Endothelial cell of umbilical vein (primary cell): ENCODE measurements around the gene KCNH2. TPM values are rescaled to one million over a fixed set of nuclear protein-coding genes. Genes with fewer than 3 reads are reported as not detected.

ENCODE experiments used
- BruUV-seq: library from RNA; stranded (reverse); fragments of 400-500 nt; replicated peaks from 2 replicates; lab custom pipeline; 2021; lab: Mats Ljungman, UMichigan
- CTCF ChIA-PET: fragments of 300-600, 350-600 bp; sonication (Branson Sonifier 250); formaldehyde crosslinking; loops from one replicate; lab custom pipeline; 2021; ENCODE audit warnings: antibody characterized with exemption, inconsistent platforms; lab: Charles Lee
- POLR2A ChIA-PET: fragments of 300-600, 350-600 bp; sonication (Branson Sonifier 250); formaldehyde crosslinking; loops from one replicate; lab custom pipeline; 2021; ENCODE audit warnings: antibody characterized with exemption, inconsistent platforms; lab: Charles Lee
- DNase-seq: peaks from one replicate; pipeline ENCODE4 v3.0.0-alpha.2; 2011; ENCODE audit warnings: low read depth, low spot score
- FAIRE-seq: peaks from 2 replicates; lab custom pipeline; 2011; peaks lifted over from hg19 to GRCh38; lab: Jason Lieb, UNC
- H2AFZ ChIP-seq: 2 replicates; pipeline ENCODE4 v1.6.0; 2012; ENCODE audit warnings: low read depth, low read length, control low read depth, inconsistent platforms
- H3K27ac ChIP-seq: 2 replicates; pipeline ENCODE4 v1.5.1; 2011; ENCODE audit warnings: low read depth, mild to moderate bottlenecking, control low read depth, low read length, moderate library complexity; ENCODE audit not compliant: insufficient read depth
- H3K27me3 ChIP-seq, 2 experiments: 2 replicates each; pipeline versions ENCODE4 v1.6.0 to v1.6.1; 2011; ENCODE audit warnings: low read length in 2 of 2, mixed read lengths in 1 of 2; ENCODE audit not compliant: control insufficient read depth in 2 of 2, insufficient read depth in 2 of 2
- H3K36me3 ChIP-seq, 2 experiments: 2 replicates in 1 of 2; 3 replicates in 1 of 2; pipeline ENCODE4 v1.5.1; 2011; ENCODE audit warnings: low read length in 2 of 2, mild to moderate bottlenecking in 1 of 2, moderate library complexity in 1 of 2; ENCODE audit not compliant: control insufficient read depth in 2 of 2, insufficient read depth in 2 of 2; ENCODE audit errors: extremely low read depth in 1 of 2
- H3K4me1 ChIP-seq: 3 replicates; pipeline ENCODE4 v1.5.1; 2011; ENCODE audit warnings: mild to moderate bottlenecking, low read length; ENCODE audit not compliant: control insufficient read depth, insufficient read depth; ENCODE audit errors: extremely low read depth
- H3K4me2 ChIP-seq: 2 replicates; pipeline ENCODE4 v1.6.1; 2011; ENCODE audit warnings: low read length, control low read depth, mixed read lengths; ENCODE audit not compliant: insufficient read depth
- H3K4me3 ChIP-seq, 3 experiments: fragments of 200-600 bp in 1 of 3; sonication (generic), shearing (Covaris generic) in 1 of 3; replicated peaks in 1 of 3; 2 replicates each; pipeline ENCODE4 v1.5.1; 2011 to 2016; ENCODE audit warnings: control low read depth in 3 of 3, low read length in 3 of 3, mild to moderate bottlenecking in 2 of 3, inconsistent platforms in 1 of 3, low read depth in 1 of 3, moderate library complexity in 1 of 3; ENCODE audit not compliant: insufficient read depth in 1 of 3
- H3K79me2 ChIP-seq: 2 replicates; pipeline ENCODE4 v1.6.0; 2012; ENCODE audit warnings: low read length, inconsistent platforms; ENCODE audit not compliant: control insufficient read depth, insufficient read depth
- H3K9ac ChIP-seq: replicated peaks from 2 replicates; pipeline ENCODE3; 2011; ENCODE audit warnings: low read length, control low read depth; ENCODE audit not compliant: insufficient read depth; ENCODE audit errors: extremely low read depth
- H3K9me1 ChIP-seq: replicated peaks from 3 replicates; pipeline ENCODE4 v1.6.0; 2011; ENCODE audit warnings: mild to moderate bottlenecking, low read length; ENCODE audit not compliant: control insufficient read depth, insufficient read depth; ENCODE audit errors: extremely low read depth
- H3K9me3 ChIP-seq: replicated peaks from 2 replicates; pipeline ENCODE4 v1.5.1; 2012; ENCODE audit warnings: low read length, inconsistent platforms; ENCODE audit not compliant: control insufficient read depth, insufficient read depth
- H4K20me1 ChIP-seq: replicated peaks from 2 replicates; pipeline ENCODE3; 2011; ENCODE audit warnings: mild to moderate bottlenecking, low read length; ENCODE audit not compliant: control insufficient read depth, insufficient read depth; ENCODE audit errors: extremely low read depth
- CTCF ChIP-seq, 2 donors: IDR thresholded peaks; 1 replicate in 1 of 2; 2 replicates in 1 of 2; pipeline ENCODE4 v1.5.1; 2011; ENCODE audit warnings: low read length in 2 of 2, mild to moderate bottlenecking in 2 of 2, moderate library complexity in 2 of 2, control low read depth in 1 of 2, inconsistent platforms in 1 of 2, low read depth in 1 of 2; ENCODE audit not compliant: insufficient read depth in 1 of 2; ENCODE audit errors: extremely low read depth in 1 of 2
- EZH2 ChIP-seq: IDR thresholded peaks from 2 replicates; pipeline ENCODE4 v1.6.1; 2012; ENCODE audit warnings: borderline replicate concordance, low read depth, mild to moderate bottlenecking, moderate library complexity, low read length, inconsistent platforms; ENCODE audit not compliant: severe bottlenecking
- FOS ChIP-seq: IDR thresholded peaks from 2 replicates; pipeline ENCODE4 v1.6.1; 2011; ENCODE audit warnings: mild to moderate bottlenecking, low read length, moderate library complexity, borderline replicate concordance; ENCODE audit not compliant: insufficient read depth
- GATA2 ChIP-seq: IDR thresholded peaks from 2 replicates; pipeline ENCODE4 v1.7.0; 2011; ENCODE audit warnings: low read depth, mild to moderate bottlenecking, moderate library complexity, mixed read lengths, low read length; ENCODE audit not compliant: insufficient read length, insufficient read depth
- JUN ChIP-seq: IDR thresholded peaks from 2 replicates; pipeline ENCODE4 v1.6.1; 2011; ENCODE audit warnings: borderline replicate concordance, low read depth; ENCODE audit not compliant: insufficient read length, insufficient read depth
- MAX ChIP-seq: IDR thresholded peaks from 2 replicates; pipeline ENCODE4 v1.6.1; 2011; ENCODE audit not compliant: insufficient read depth, insufficient read length
- MYC ChIP-seq: IDR thresholded peaks from one replicate; pipeline ENCODE4 v1.6.1; 2011; ENCODE audit warnings: mild to moderate bottlenecking, low read depth, low read length
- POLR2A ChIP-seq: IDR thresholded peaks from 2 replicates; pipeline ENCODE4 v1.6.1; 2012; ENCODE audit warnings: low read depth, mild to moderate bottlenecking, control low read depth, low read length
- POLR2AphosphoS5 ChIP-seq: IDR thresholded peaks from 2 replicates; pipeline ENCODE4 v1.6.1; 2012; ENCODE audit warnings: low read depth, mild to moderate bottlenecking, control low read depth, low read length, moderate library complexity; ENCODE audit not compliant: insufficient read depth
- dilution Hi-C: fragments of 300-500 bp; cut with MboI; formaldehyde crosslinking; loops from one replicate; pipeline ENCODE4 v1.15.0; 2019; ENCODE audit warnings: low sequenced_read_pairs; ENCODE audit not compliant: extremely low pct_ligation_motif_present
- intact Hi-C: fragments of 100-400 bp; cut with micrococcal nuclease; formaldehyde crosslinking; loops from one replicate; pipeline ENCODE4 v1.10.0; 2022
- polyA plus RNA-seq, 4 experiments: library from polyadenylated mRNA; depleted of rRNA in 3 of 4; stranded (reverse) in 3 of 4; unstranded in 1 of 4; fragments of >200 nt; gene quantifications; 2 replicates each; pipeline versions ENCODE4 v1.2.1 to v1.2.3, GENCODE V29; 2011 to 2012; ENCODE audit warnings: missing spikeins in 1 of 4
- total RNA-seq: library from RNA; stranded (reverse); gene quantifications from 2 replicates; pipeline ENCODE4 v1.2.3, GENCODE V29; 2021

Gene KCNH2
- total and polyA plus RNA-seq, 2 donors (not counting 3 experiments of a cell fraction or from before 2014, with no cell fraction given) = 0.03 to 0.09 TPM

GRCh38 chr7:150908173-150908572 lies 69.9 kb downstream of the KCNH2 start:
- no peak overlapping the region for H3K9ac ChIP-seq
- no peaks in the 10 kb centered on the region for H3K79me2 ChIP-seq
- no peaks in the 10 kb centered on the region for H4K20me1 ChIP-seq
- CTCF ChIA-PET = interaction anchor here (0.6 to 4.1 kb wide), 5 partner anchors 10 to 55 kb away, joined by 3 to 18 read pairs (median 4); no protein-coding TSS in a partner anchor
- no peak for DNase-seq
- H2AFZ ChIP-seq = no peak overlapping the region
- peaks cover 10% of the 10 kb centered on the region for H3K4me1 ChIP-seq
- no peaks in the 10 kb centered on the region for H3K9me1 ChIP-seq
- POLR2A ChIA-PET = interaction anchor here (0.7 kb wide), 1 partner anchor 314 kb away, joined by 7 read pairs; no protein-coding TSS in a partner anchor
- H3K9me3 ChIP-seq = no peaks in the 10 kb centered on the region
- peaks cover 2 to 7% of the 10 kb centered on the region in 2 experiments for H3K27me3 ChIP-seq
- BruUV-seq = no TSS peak
- TF ChIP-seq GATA2 (no peak), CTCF (IDR thresholded peaks at IDR 0.05; ENCODE audit: extremely low read depth in 1 of 2, insufficient read depth in 1 of 2, low read depth in 1 of 2, low read length in 2 of 2) (no peak), JUN (no peak), EZH2 (no peak), MYC (no peak), FOS (no peak), POLR2AphosphoS5 (no peak), MAX (no peak), POLR2A (no peak)
- FAIRE-seq = no peak
- H3K27ac ChIP-seq = no peak overlapping the region
- no peaks in the 10 kb centered on the region for H3K36me3 ChIP-seq
- H3K4me2 ChIP-seq = no peak overlapping the region
- intact Hi-C loops (no loop called here), dilution Hi-C loops (no loop called here)
- H3K4me3 ChIP-seq = no peak overlapping the region
